ENCODE measurements around the gene IFNA16.
"Not testable (repeated sequence)": the region's sequence is repeated elsewhere in the genome, so short reads cannot be mapped to it uniquely, and the experiment has no call there.

Gene IFNA16

DNA sequence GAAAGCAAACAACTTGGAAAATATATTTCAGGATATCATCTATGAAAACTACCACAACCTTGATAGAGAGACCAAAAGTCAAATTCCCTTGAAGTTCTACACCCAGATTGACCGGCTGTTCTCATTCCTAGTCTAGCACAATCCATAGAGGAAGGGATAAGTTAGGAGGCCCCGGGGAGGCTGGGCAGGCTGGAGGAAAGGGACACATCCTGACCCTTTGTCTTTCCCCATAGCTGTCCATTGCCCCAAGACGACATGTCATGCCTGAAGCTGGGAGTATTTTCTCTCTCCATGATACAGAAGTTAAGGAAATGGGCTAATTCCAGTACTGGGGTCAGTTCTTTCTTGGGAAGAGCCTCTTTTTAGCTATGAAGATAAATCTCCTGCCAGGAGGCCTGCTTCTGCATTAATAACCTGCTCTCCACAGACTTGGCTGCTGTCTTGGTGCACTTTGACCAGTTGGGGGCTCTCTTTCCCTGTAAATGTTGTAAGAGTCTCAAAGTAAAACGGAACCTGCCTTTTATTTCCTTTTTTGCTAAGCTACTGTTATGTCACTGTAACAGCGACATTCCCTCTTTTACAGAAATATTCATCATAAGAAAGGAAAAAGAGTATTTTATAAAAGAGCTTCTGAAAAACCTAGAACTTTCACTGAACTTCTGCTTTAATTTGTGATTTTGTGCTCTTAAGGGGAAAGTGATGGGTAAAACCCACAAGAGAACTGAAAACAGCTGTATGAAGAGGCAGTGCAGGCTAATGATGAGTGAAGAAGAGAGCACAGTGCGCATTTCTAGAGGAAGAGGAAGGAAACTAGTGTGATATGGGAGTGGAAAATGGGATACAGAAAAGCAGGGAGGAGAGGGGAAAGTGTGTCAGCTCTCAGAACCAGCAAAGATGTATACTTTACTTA is 22.0 kb downstream of the IFNA16 start:
- peak in 1 of 3 experiments; percentile 9 for DNase-seq

DNA sequence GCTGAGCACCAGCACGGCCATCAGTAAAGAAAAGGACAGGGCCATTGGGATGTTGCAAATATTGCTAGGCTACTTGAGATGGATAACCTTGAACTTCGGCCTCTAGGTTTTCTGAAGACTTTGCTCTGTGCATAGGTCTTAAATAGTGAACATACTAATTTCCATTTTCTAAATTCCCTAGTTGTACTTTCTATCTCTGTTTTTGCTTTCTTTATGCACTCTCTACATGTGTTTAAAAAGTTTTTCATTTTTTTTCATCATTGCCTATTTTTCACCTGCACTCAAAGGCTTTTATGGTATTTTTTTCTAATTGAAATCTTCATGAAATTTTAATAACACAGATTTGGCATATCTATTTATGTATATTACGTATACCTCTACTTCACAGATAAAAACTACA is 29.6 kb downstream of the IFNA16 start, which contains the start of gene IFNA4:
Gene IFNA4, minus strand, starts transcription at position 101 of the 400 bp plus-strand sequence. Its CDS starts 56 bp downstream, at position 45.
- DNase-seq: not testable (repeated sequence)

DNA sequence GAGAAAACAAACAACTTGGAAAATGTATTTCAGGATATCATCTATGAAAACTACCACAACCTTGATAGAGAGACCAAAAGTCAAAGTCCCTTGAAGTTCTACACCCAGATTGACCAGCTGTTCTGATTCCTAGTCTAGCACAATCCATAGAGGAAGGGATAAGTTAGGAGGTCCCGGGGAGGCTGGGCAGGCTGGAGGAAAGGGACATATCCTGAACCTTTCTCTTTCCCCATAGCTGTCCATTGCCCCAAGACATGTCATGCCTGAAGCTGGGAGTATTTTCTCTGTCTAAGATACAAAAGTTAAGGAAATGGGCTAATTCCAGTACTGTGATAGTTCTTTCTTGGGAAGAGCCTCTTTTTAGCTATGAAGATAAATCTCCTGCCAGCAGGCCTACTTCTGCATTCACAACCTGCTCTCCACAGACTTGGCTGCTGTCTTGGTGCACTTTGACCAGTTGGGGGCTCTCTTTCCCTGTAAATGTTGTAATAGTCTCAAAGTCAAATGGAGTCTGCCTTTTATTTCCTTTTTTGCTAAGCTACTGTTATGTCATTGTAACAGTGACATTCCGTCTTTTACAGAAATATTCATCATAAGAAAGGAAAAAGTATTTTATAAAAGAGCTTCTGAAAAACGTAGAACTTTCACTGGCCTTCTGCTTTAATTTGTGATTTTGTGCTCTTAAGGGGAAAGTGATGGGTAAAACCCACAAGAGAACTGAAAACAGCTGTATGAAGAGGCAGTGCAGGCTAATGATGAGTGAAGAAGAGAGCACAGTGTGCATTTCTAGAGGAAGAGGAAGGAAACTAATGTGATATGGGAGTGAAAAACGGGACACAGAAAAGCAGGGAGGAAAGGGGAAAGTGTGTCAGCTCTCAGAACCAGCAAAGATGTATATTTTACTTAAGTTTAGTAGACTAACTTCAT is 34.0 kb downstream of the IFNA16 start:
- DNase-seq: peak in 1 of 3 experiments; percentile 19

DNA sequence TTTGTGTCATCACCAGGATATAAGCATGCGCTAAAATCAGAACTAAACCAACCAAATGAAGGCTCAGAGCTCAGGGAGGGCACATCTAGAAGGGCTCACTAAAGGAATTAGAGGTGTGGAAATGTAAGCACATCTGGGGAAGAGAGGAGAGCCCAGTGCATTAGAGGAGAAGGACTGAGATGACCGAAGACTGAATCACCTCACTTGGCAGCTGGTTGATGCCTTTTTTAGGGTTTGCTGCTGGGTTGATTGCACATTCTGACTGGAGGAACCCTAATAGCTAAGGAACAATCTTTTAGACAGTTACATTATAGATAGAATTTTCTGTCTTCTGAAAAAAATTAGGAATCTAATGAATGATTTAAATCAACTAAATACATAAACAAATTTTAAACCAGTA is 42.4 kb downstream of the IFNA16 start:
- no peak for DNase-seq

DNA sequence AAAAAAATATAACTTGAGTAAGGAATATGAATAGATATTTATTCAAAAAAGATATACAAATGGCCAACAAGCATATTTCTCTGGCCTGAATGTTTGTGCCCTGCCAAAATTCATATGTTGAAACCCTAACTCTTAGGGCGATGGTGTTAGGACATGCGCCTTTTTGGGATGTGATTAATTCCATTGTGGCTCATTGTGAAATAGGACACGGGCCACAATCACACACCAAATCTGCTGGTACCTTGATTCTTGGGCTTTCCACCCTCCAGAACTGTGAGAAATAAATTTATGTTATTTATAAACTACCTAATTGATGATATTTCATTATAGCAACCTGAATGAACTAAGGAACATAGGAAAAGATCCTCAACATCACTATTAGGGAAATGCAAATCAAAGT is 45.0 kb downstream of the IFNA16 start:
- DNase-seq: no peak

DNA sequence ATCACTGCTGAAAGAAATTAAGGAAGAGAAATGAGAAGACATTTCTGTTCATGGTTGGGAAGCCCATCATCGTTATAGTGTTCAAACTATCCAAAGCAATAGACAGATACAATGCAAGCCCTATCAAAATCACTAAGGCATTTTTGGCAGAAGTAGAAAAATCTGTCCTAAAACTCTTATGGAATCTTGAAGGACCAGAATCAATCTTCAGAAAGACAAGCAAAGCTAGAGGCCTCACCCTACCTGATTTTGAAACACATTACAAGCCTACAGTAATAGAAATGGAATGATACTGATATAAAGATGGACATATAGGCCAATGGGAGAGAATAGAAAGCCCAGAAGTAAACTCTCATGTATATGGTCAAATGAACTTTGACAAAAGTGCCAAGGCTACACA is 45.8 kb downstream of the IFNA16 start:
- no peak for DNase-seq

DNA sequence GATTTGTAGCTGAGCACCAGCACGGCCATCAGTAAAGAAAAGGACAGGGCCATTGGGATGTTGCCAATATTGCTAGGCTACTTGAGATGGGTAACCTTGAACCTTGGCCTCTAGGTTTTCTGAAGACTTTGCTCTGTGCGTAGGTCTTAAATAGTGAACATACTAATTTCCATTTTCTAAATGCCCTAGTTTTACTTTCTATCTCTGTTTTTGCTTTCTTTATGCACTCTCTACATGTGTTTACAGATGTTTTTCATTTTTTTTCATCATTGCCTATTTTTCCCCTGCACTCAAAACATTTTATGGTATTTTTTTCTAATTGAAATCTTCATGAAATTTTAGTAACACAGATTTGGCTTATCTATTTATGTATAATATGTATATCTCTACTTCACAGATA is 50.6 kb downstream of the IFNA16 start, which contains the start of gene IFNA21:
Gene IFNA21, minus strand, starts transcription at position 101 of the 400 bp plus-strand sequence. Its CDS starts 48 bp downstream, at position 53.
- DNase-seq: not testable (repeated sequence)
